Stimulated activated naive CD4-positive, alpha-beta T cell treated with Interleukin-2 at 50 U/mL for 16 hours (primary cell): ENCODE data around the gene SCARB1.

Experiments used
- DNase-seq: peaks from one replicate; lab custom pipeline; 2025; lab: John Stamatoyannopoulos, UW

Gene SCARB1

GRCh38 chr12:124730455-124730932 is 133.2 kb downstream of the SCARB1 start:
- no peak for DNase-seq

- no peak for DNase-seq
Measured at GRCh38 chr12:124727922-124728321, 135.7 kb downstream of the SCARB1 start.

GRCh38 chr12:124727264-124727800 is 136.3 kb downstream of the SCARB1 start:
- DNase-seq, result no peak
